HG03064 (cell line): ENCODE results near the gene SNX32.

Experiments
- ATAC-seq: cut with Tn5 transposase; IDR thresholded peaks from one replicate; pipeline ENCODE4 v1.9.1; 2021; ENCODE audit warnings: low read depth; ENCODE audit not compliant: unreplicated experiment

Gene SNX32

DNA sequence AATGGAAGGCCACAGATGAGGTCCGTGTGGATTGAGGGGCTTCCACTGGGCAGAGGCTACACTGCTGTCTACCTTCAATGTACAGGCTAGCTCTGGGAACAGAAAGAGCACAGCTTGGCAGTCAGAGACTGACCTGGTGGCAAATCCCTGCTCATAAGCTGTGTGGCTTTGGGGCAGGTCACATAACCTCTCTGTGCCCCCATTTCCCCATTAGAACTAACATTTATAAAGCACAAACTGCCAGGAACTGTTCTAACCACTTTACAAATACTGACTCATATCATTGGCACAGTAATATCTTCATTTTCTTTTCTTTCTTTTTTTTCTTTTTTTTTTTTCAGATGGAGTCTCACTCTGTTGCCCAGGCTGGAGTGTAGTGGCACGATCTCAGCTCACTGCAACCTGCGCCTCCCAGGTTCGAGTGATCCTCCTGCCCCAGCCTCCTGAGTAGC lies 63.3 kb downstream of the SNX32 start:
- no peak for ATAC-seq

DNA sequence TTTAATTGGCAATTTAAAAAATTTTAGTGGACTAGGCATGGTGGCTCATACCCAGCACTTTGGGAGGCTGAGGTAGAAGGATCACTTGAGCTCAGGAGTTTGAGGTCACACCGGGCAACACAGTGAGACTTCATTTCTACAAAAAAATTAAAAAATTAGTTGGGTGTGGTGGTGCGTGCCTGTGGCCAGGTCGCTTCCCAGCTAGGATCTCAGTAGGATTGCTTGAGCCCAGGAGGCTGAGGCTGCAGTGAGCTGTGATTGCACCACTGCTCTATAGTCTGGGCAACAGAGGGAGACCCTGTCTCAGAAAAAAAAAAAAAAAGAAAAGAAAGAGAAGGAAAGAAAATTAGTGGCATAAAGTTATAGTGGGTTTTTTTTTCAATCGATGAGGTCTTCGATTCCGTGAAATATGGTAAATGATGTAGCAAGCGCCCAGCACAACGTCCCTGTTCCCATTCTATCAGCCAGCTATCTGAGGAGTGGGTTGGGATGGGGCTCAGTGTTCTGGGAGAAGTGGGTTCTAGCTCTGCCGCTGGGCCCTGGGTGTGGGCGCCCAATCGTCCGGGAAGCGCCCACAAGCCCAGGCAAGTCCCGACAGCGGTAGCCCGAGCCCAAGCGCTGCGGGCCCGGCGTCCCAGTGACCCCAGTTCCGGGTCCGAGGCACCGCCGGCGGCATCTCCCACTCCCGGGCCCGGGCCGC lies 65.0 kb downstream of the SNX32 start:
- no peak for ATAC-seq

GRCh38 chr11:65899356-65900124 lies 65.8 kb downstream of the SNX32 start:
- ATAC-seq, result no peak

GRCh38 chr11:65900125-65900898 lies 66.5 kb downstream of the SNX32 start, which contains the start of gene FOSL1:
TSS of gene FOSL1 (minus strand) at chr11:65900388. CDS start at chr11:65900339, 49 bp downstream.
- ATAC-seq, result no peak

DNA sequence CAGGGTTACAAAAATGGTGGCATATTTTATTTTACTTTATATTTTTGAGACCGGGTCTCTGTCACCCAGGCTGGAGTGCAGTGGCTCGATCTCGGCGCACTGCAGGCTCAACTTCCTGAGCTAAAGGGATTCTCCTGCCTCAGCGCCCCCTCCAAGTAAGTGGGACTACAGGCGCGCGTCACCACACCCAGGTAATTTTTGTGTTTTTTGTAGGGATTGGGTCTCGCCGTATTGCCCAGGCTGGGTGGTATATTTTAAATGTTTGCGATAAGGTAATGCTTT lies 67.1 kb downstream of the SNX32 start:
- ATAC-seq, result no peak

DNA sequence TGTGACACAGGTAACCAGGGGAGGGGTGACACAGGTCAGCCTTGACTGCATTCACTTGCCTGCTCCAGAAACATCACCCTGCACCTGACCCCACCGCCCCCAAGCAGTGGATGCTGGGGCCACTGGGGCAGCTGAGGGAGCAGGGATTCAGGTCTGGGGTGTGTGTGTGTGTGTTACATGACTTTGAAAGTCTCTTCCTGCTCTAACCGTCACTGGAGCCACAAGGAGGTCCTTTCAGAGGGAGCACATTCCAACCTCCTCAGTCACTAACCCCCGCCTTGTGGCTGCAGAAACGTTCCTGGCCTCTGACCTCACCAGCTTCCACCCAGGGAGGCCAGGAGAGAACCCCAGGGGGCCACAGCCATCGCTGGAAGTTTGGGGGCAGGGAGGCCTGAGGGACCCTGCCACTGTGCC lies 69.3 kb downstream of the SNX32 start:
- no peak for ATAC-seq
